H1 (cell line): ENCODE measurements around the gene DIAPH2. TPM values are rescaled to one million over a fixed set of nuclear protein-coding genes. Genes with fewer than 3 reads are reported as not detected.

ENCODE experiments used
- CTCF ChIA-PET: fragments of 300-600 bp; sonication (Branson Sonifier 250); formaldehyde crosslinking; loops from one replicate; lab custom pipeline; 2021; ENCODE audit not compliant: partially characterized antibody; lab: Charles Lee
- POLR2A ChIA-PET: fragments of 300-600 bp; sonication (Branson Sonifier 250); formaldehyde crosslinking; loops from one replicate; lab custom pipeline; 2021; ENCODE audit warnings: inconsistent platforms; ENCODE audit not compliant: partially characterized antibody; lab: Charles Lee
- DNase-seq, 2 experiments: peaks; one replicate each; pipeline versions ENCODE4 v3.0.0 to v3.0.0-alpha.2; 2010 to 2022; ENCODE audit warnings: low spot score in 2 of 2, low read depth in 1 of 2, mixed read lengths in 1 of 2
- FAIRE-seq: peaks from 2 replicates; lab custom pipeline; 2011; peaks lifted over from hg19 to GRCh38; lab: Jason Lieb, UNC
- H2AFZ ChIP-seq: 2 replicates; pipeline ENCODE4 v1.8.1; 2012; ENCODE audit warnings: low read length, inconsistent platforms
- H2AK5ac ChIP-seq: 2 replicates; pipeline ENCODE4 v1.6.1; 2013; ENCODE audit warnings: low read depth, low read length
- H2BK120ac ChIP-seq: replicated peaks from 2 replicates; pipeline ENCODE3; 2013; ENCODE audit warnings: low read depth, low read length, inconsistent platforms
- H2BK12ac ChIP-seq: 2 replicates; pipeline ENCODE4 v1.6.1; 2013; ENCODE audit warnings: low read depth, low read length
- H2BK15ac ChIP-seq: 2 replicates; pipeline ENCODE4 v1.6.1; 2013; ENCODE audit warnings: low read length
- H2BK20ac ChIP-seq: 2 replicates; pipeline ENCODE4 v1.6.1; 2013; ENCODE audit warnings: low read length
- H2BK5ac ChIP-seq: 2 replicates; pipeline ENCODE4 v1.6.1; 2013; ENCODE audit warnings: low read depth, low read length
- H3K14ac ChIP-seq: 2 replicates; pipeline ENCODE4 v1.6.1; 2013; ENCODE audit warnings: inconsistent platforms; ENCODE audit not compliant: insufficient read length
- H3K18ac ChIP-seq: 2 replicates; pipeline ENCODE4 v1.6.1; 2013; ENCODE audit warnings: low read length; ENCODE audit errors: extremely low read depth
- H3K23ac ChIP-seq: 2 replicates; pipeline ENCODE4 v1.6.1; 2013; ENCODE audit warnings: inconsistent platforms; ENCODE audit not compliant: insufficient read length
- H3K23me2 ChIP-seq: 2 replicates; pipeline ENCODE4 v1.6.1; 2013; ENCODE audit warnings: low read depth, low read length
- H3K27ac ChIP-seq: 2 replicates; pipeline ENCODE4 v1.6.1; 2011; ENCODE audit warnings: low read depth, low read length, inconsistent platforms
- H3K27me3 ChIP-seq, 4 experiments: replicated peaks in 1 of 4; 1 replicate in 1 of 4; 2 replicates in 3 of 4; pipeline versions ENCODE4 v1.6.1 to v1.8.1; 2011 to 2013; ENCODE audit warnings: low read length in 3 of 4, mild to moderate bottlenecking in 3 of 4, inconsistent platforms in 2 of 4, mixed read lengths in 2 of 4, moderate library complexity in 1 of 4; ENCODE audit not compliant: control insufficient read depth in 3 of 4, insufficient read depth in 3 of 4; ENCODE audit errors: extremely low read depth in 1 of 4
- H3K36me3 ChIP-seq, 4 experiments: 2 replicates each; pipeline versions ENCODE4 v1.6.1 to v1.8.1; 2011 to 2013; ENCODE audit warnings: mild to moderate bottlenecking in 4 of 4, low read length in 3 of 4, moderate library complexity in 2 of 4, control low read depth in 1 of 4, inconsistent platforms in 1 of 4; ENCODE audit not compliant: insufficient read depth in 4 of 4, control insufficient read depth in 2 of 4
- H3K4ac ChIP-seq: replicated peaks from 2 replicates; pipeline ENCODE3; 2013; ENCODE audit warnings: low read length, low read depth, mixed read lengths, inconsistent platforms; ENCODE audit not compliant: insufficient read length
- H3K4me1 ChIP-seq, 4 experiments: replicated peaks in 1 of 4; 1 replicate in 1 of 4; 2 replicates in 3 of 4; pipeline versions ENCODE4 v1.6.1 to v1.8.1; 2011 to 2013; ENCODE audit warnings: low read length in 3 of 4, inconsistent platforms in 2 of 4, mixed read lengths in 1 of 4; ENCODE audit not compliant: insufficient read depth in 4 of 4, control insufficient read depth in 3 of 4
- H3K4me2 ChIP-seq, 2 experiments: 2 replicates each; pipeline versions ENCODE4 v1.6.1 to v1.8.1; 2011 to 2013; ENCODE audit warnings: low read depth in 2 of 2, low read length in 2 of 2, control low read depth in 1 of 2, inconsistent platforms in 1 of 2, mild to moderate bottlenecking in 1 of 2; ENCODE audit not compliant: insufficient read depth in 1 of 2
- H3K4me3 ChIP-seq, 4 experiments: fragments of 200-600, 300-600 bp in 1 of 4; sonication (generic), shearing (Covaris generic), sonication (Bioruptor Twin) in 1 of 4; 2 replicates each; pipeline versions ENCODE4 v1.5.1 to v1.8.1; 2011 to 2016; ENCODE audit warnings: low read length in 4 of 4, low read depth in 3 of 4, control low read depth in 2 of 4, inconsistent platforms in 2 of 4, mild to moderate bottlenecking in 2 of 4, mixed read lengths in 1 of 4, moderate library complexity in 1 of 4; ENCODE audit not compliant: insufficient read depth in 2 of 4; ENCODE audit errors: extremely low read depth in 1 of 4
- H3K56ac ChIP-seq: replicated peaks from 2 replicates; pipeline ENCODE3; 2013; ENCODE audit warnings: low read depth, mild to moderate bottlenecking, mixed read lengths, low read length, inconsistent platforms; ENCODE audit not compliant: insufficient read length
- H3K79me1 ChIP-seq: 2 replicates; pipeline ENCODE4 v1.6.1; 2013; ENCODE audit warnings: low read depth, low read length, control low read depth
- H3K79me2 ChIP-seq, 2 experiments: 2 replicates each; pipeline versions ENCODE4 v1.6.1 to v1.8.1; 2012 to 2013; ENCODE audit warnings: low read length in 2 of 2, mild to moderate bottlenecking in 2 of 2, inconsistent platforms in 1 of 2; ENCODE audit not compliant: insufficient read depth in 2 of 2, control insufficient read depth in 1 of 2
- H3K9ac ChIP-seq, 4 experiments: replicated peaks in 1 of 4; 1 replicate in 1 of 4; 2 replicates in 3 of 4; pipeline versions ENCODE4 v1.6.1 to v1.8.1; 2011 to 2013; ENCODE audit warnings: low read depth in 3 of 4, low read length in 3 of 4, control low read depth in 2 of 4, mild to moderate bottlenecking in 2 of 4, moderate library complexity in 2 of 4, inconsistent platforms in 1 of 4; ENCODE audit errors: extremely low read depth in 1 of 4
- H3K9me3 ChIP-seq, 2 experiments: 2 replicates each; pipeline versions ENCODE4 v1.6.1 to v1.8.1; 2012 to 2013; ENCODE audit warnings: mild to moderate bottlenecking in 2 of 2, moderate library complexity in 2 of 2, control low read depth in 1 of 2, inconsistent platforms in 1 of 2, low read depth in 1 of 2, low read length in 1 of 2, mixed read lengths in 1 of 2; ENCODE audit not compliant: insufficient read depth in 2 of 2
- H4K20me1 ChIP-seq, 2 experiments: replicated peaks in 1 of 2; 2 replicates each; pipeline versions ENCODE3 to v1.8.1; 2011 to 2013; ENCODE audit warnings: inconsistent platforms in 2 of 2, low read length in 2 of 2, mild to moderate bottlenecking in 1 of 2; ENCODE audit not compliant: insufficient read depth in 2 of 2, control insufficient read depth in 1 of 2
- H4K5ac ChIP-seq: 2 replicates; pipeline ENCODE4 v1.6.1; 2013; ENCODE audit warnings: low read length, low read depth, mixed read lengths, inconsistent platforms; ENCODE audit not compliant: insufficient read length
- H4K8ac ChIP-seq: 2 replicates; pipeline ENCODE4 v1.8.0; 2013; ENCODE audit warnings: mild to moderate bottlenecking, moderate library complexity, low read length, inconsistent platforms; ENCODE audit not compliant: insufficient read depth; ENCODE audit errors: extremely low read depth
- H4K91ac ChIP-seq: replicated peaks from 2 replicates; pipeline ENCODE3; 2013; ENCODE audit warnings: low read length, mixed read lengths, inconsistent platforms; ENCODE audit not compliant: insufficient read length
- ASH2L ChIP-seq: fragments of 200-600, 300-600 bp; sonication (generic); IDR thresholded peaks from one replicate; pipeline ENCODE4 v1.7.1; 2017; ENCODE audit warnings: low read length
- FOSL1 ChIP-seq: IDR thresholded peaks from 2 replicates; pipeline ENCODE4 v1.6.1; 2011; ENCODE audit warnings: mild to moderate bottlenecking, low read depth, low read length, moderate library complexity; ENCODE audit not compliant: insufficient read depth
- KDM1A ChIP-seq: fragments of 200-600, 300-600 bp; sonication (generic); IDR thresholded peaks from 2 replicates; pipeline ENCODE4 v1.7.1; 2016; ENCODE audit warnings: mild to moderate bottlenecking, low read length, borderline replicate concordance
- KDM5A ChIP-seq: fragments of 200-600 bp; IDR thresholded peaks from 2 replicates; pipeline ENCODE4 v1.7.1; 2012; ENCODE audit warnings: mild to moderate bottlenecking, low read length, inconsistent platforms, mixed read lengths
- NRF1 ChIP-seq: IDR thresholded peaks from 2 replicates; pipeline ENCODE4 v1.6.1; 2011; ENCODE audit warnings: mild to moderate bottlenecking, low read depth, low read length, improper control_type of control experiment
- PHF8 ChIP-seq: fragments of 200-600 bp; sonication (generic); conservative IDR thresholded peaks from 2 replicates; pipeline ENCODE4 v1.7.1; 2012; ENCODE audit warnings: low read depth, mild to moderate bottlenecking, inconsistent platforms, low read length, moderate library complexity
- POU5F1 ChIP-seq: IDR thresholded peaks from 2 replicates; pipeline ENCODE4 v1.6.1; 2011; ENCODE audit warnings: low read depth, mild to moderate bottlenecking, low read length, moderate library complexity
- RAD21 ChIP-seq, 2 experiments: IDR thresholded peaks in 1 of 2; conservative IDR thresholded peaks in 1 of 2; 2 replicates each; pipeline ENCODE4 v1.6.1; 2011; ENCODE audit warnings: low read depth in 2 of 2, low read length in 2 of 2, improper control_type of control experiment in 1 of 2, inconsistent platforms in 1 of 2, mild to moderate bottlenecking in 1 of 2, moderate library complexity in 1 of 2
- SP1 ChIP-seq: IDR thresholded peaks from 2 replicates; pipeline ENCODE4 v1.6.1; 2011; ENCODE audit warnings: low read depth, low read length
- SP4 ChIP-seq: IDR thresholded peaks from 2 replicates; pipeline ENCODE4 v1.6.1; 2012; ENCODE audit warnings: low read length, inconsistent platforms
- TBP ChIP-seq: IDR thresholded peaks from 2 replicates; pipeline ENCODE4 v1.6.1; 2011; ENCODE audit warnings: low read depth, low read length, improper control_type of control experiment
- YY1 ChIP-seq: IDR thresholded peaks from 2 replicates; pipeline ENCODE4 v1.6.1; 2011; ENCODE audit warnings: low read depth, mild to moderate bottlenecking, low read length
- WGBS, 2 experiments: shearing (Covaris generic) in 1 of 2; methylation state at CpG; one replicate each; pipeline versions ENCODE4 v1.1.6 to v1.1.7; 2013 to 2015; ENCODE audit warnings: low lambda C conversion rate in 2 of 2, mixed read lengths in 2 of 2, inconsistent platforms in 1 of 2, low coverage in 1 of 2, missing lambda C conversion rate in 1 of 2; ENCODE audit not compliant: insufficient replicate concordance in 2 of 2, insufficient coverage in 1 of 2, insufficient read length in 1 of 2; ENCODE audit errors: extremely low coverage in 1 of 2, missing lambda C conversion rate in 1 of 2; 5-methylcytosine and 5-hydroxymethylcytosine counted together
- polyA plus RNA-seq, 7 experiments: library from polyadenylated mRNA; depleted of rRNA in 3 of 7; stranded (reverse) in 5 of 7; unstranded in 2 of 7; fragments of >200 nt in 5 of 7; fragments of 200-250 nt in 2 of 7; gene quantifications; 1 replicate in 5 of 7; 2 replicates in 1 of 7; 4 replicates in 1 of 7; pipeline versions ENCODE4 v1.2.1 to v1.2.3, GENCODE V29; 2011 to 2013; ENCODE audit warnings: missing spikeins in 2 of 7, mixed read lengths in 2 of 7
- total RNA-seq: library from RNA; stranded (reverse); fragmentation: NEBNext Ultra II Directional; extraction: Animal tissue kit (Norgen Biotek cat#: 25700); gene quantifications from 2 replicates; pipeline ENCODE4 v1.2.1, GENCODE V29; 2021
- TF ChIP-seq, protein P1 (sequence below), 3 experiments: IDR thresholded peaks; 1 replicate in 2 of 3; 2 replicates in 1 of 3; pipeline versions ENCODE4 v1.5.1 to v1.6.1; 2011; ENCODE audit warnings: low read length in 3 of 3, mild to moderate bottlenecking in 3 of 3, inconsistent platforms in 2 of 3, low read depth in 1 of 3, moderate library complexity in 1 of 3; ENCODE audit not compliant: insufficient read depth in 1 of 3; ENCODE audit errors: control extremely low read depth in 1 of 3

DIAPH2 gene
- total and polyA plus RNA-seq, 2 of the 8 experiments (the other 6 are each of a cell fraction or from before 2014, with no cell fraction given): 4.4 to 24.3 TPM

DNA sequence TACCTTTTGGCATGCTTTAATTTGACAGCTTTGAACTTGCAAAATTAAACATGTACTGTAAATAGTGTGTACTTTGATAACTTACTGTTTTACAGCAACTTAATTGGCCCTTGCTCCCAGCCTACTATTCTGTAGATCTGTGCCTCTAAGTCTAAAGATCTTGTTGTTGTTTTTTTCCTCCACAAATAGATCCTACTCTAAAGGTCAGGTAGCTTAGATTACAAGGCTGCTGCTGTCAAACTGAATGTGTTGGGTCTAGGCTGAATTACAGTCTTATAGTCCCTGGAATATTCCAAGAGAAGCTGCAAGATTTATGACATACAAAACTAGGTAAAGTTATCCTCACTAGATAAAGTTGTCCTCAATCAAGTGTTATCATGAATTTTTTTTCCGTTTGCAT lies 18.7 kb downstream of the DIAPH2 start:
- Histone ChIP-seq H2AK5ac (no peak overlapping the region), H4K20me1 (no peaks in the 10 kb centered on the region), H3K4me1 (peaks cover 0 to 2% (median 0%) of the 10 kb centered on the region in 4 experiments; a peak in 1 of 7 replicates), H3K9me3 (no peaks in the 10 kb centered on the region), H3K36me3 (no peaks in the 10 kb centered on the region), H3K14ac (no peak overlapping the region), H3K27ac (no peak overlapping the region), H2BK15ac (no peak overlapping the region), H3K23ac (no peak overlapping the region), H2AFZ (no peak overlapping the region), H3K79me2 (no peaks in the 10 kb centered on the region; a peak in 1 of 4 replicates), H3K18ac (no peak overlapping the region), H3K79me1 (no peaks in the 10 kb centered on the region), H2BK120ac (no peak overlapping the region), H2BK20ac (no peak overlapping the region), H4K91ac (no peak overlapping the region), H3K56ac (no peak overlapping the region), H3K9ac (no peak overlapping the region), H4K8ac (no peak overlapping the region), H4K5ac (no peak overlapping the region), H3K4me3 (no peak overlapping the region), H3K4me2 (no peak overlapping the region), H3K23me2 (no peaks in the 10 kb centered on the region), H3K27me3 (no peaks in the 10 kb centered on the region), H2BK12ac (no peak overlapping the region), H3K4ac (no peak overlapping the region), H2BK5ac (no peak overlapping the region)
- ChIA-PET POLR2A (no interaction called here), CTCF (interaction anchor here (0.8 kb wide), 1 partner anchor 54 kb away, joined by 3 read pairs; no protein-coding TSS in a partner anchor)
- no peak for FAIRE-seq
- no peak for DNase-seq
- 78% methylated on average over 1 of the region's 1 CpG; no CpG with 5 or more reads in 1 of the 2 experiments for WGBS, 2 experiments
- no peak for TF ChIP-seq RAD21 (IDR thresholded peaks at IDR 0.05 in 1 of 2, conservative IDR thresholded peaks at IDR 0.05 in 1 of 2; ENCODE audit: low read depth in 2 of 2, low read length in 2 of 2)
- TF ChIP-seq PHF8: no peak
- TF ChIP-seq NRF1: no peak
- TF ChIP-seq SP1: no peak
- no peak for TF ChIP-seq POU5F1
- TF ChIP-seq ASH2L: no peak
- no peak for TF ChIP-seq FOSL1
- TF ChIP-seq, protein P1, sequence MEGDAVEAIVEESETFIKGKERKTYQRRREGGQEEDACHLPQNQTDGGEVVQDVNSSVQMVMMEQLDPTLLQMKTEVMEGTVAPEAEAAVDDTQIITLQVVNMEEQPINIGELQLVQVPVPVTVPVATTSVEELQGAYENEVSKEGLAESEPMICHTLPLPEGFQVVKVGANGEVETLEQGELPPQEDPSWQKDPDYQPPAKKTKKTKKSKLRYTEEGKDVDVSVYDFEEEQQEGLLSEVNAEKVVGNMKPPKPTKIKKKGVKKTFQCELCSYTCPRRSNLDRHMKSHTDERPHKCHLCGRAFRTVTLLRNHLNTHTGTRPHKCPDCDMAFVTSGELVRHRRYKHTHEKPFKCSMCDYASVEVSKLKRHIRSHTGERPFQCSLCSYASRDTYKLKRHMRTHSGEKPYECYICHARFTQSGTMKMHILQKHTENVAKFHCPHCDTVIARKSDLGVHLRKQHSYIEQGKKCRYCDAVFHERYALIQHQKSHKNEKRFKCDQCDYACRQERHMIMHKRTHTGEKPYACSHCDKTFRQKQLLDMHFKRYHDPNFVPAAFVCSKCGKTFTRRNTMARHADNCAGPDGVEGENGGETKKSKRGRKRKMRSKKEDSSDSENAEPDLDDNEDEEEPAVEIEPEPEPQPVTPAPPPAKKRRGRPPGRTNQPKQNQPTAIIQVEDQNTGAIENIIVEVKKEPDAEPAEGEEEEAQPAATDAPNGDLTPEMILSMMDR (IDR thresholded peaks at IDR 0.05; ENCODE audit: control extremely low read depth in 1 of 3, insufficient read depth in 1 of 3, low read depth in 1 of 3, low read length in 3 of 3): no peak
- no peak for TF ChIP-seq KDM1A
- TF ChIP-seq TBP: no peak
- no peak for TF ChIP-seq YY1
- TF ChIP-seq SP4: no peak
- TF ChIP-seq KDM5A: no peak
